ENCODE data around the gene STAG2.
A peak's percentile ranks its signal among the peaks of the same experiment; 100 is the strongest.
"Not testable (repeated sequence)": the region's sequence is repeated elsewhere in the genome, so short reads cannot be mapped to it uniquely, and the experiment has no call there.

Gene STAG2

DNA sequence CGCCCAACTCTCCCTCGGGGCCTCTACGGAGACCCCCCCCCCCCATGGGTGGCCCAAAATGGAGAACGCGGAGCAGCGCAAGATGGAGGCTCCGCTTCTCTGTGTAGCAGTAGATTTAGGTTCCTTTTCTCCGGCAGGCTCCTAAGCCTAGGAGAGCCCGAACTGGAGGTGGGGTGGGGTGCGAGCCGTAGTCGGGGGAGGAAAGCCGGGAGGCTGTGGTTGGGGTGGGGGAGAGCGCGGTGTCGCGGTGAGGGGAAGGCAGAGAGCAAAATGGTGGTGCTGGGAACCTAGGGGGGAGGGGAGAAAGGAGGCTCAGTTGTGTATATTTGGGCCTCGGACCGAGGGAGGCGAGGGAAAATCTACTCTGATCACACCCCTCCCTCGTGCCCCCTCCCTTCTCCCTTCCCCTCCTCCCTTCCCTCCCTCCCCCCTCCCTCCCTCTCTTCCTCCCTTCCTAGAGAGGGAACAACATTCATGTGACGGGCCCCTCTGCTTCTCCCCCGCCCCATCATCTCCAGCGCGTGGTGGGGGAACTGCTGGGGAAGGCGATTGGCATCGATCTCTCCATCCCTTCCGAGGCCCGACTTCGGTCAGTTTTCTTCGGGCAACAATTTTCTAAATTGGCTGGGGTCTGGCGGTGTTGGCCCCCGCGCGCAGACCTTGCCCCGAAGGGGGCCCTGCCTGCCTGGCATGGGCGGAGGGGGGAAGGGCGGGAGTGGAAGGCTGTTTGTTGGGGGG, at the start of gene STAG2:
Gene STAG2, plus strand, starts transcription at position 439 of the 738 bp plus-strand sequence. CDS start 60,922 bp downstream, outside the sequence.
- peak; percentile 79 for DNase-seq

- no peak for DNase-seq
These were observed 44.4 kb upstream of the STAG2 start for GRCh38 chrX:123917069-123917468.

GRCh38 chrX:123918106-123918721, 43.3 kb upstream of the STAG2 start:
- no peak for DNase-seq

GRCh38 chrX:123920105-123920785, 41.3 kb upstream of the STAG2 start:
- no peak for DNase-seq

DNA sequence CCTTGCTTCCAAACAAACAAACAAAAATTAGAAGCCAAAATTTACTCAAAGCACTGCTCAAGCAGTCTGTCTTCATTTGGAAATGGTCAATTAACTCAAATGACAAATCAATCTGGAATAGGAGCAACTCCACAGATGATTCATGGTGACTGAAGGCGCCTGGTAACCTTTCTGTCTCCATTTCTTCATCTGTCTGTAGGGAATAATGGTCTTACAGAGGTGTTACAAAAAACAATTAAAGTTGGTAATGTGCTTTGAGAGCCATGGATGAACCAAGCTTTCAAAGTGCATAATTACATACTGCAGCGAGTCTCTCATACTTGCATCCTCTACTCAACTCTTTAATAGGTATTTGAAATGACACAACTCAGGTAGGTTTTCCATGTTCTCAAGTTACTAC, 38.3 kb upstream of the STAG2 start:
- no peak for DNase-seq

GRCh38 chrX:123924186-123924585, 37.3 kb upstream of the STAG2 start:
- DNase-seq, result no peak

- no peak for DNase-seq
These were observed 33.7 kb upstream of the STAG2 start for GRCh38 chrX:123927845-123928244.

DNA sequence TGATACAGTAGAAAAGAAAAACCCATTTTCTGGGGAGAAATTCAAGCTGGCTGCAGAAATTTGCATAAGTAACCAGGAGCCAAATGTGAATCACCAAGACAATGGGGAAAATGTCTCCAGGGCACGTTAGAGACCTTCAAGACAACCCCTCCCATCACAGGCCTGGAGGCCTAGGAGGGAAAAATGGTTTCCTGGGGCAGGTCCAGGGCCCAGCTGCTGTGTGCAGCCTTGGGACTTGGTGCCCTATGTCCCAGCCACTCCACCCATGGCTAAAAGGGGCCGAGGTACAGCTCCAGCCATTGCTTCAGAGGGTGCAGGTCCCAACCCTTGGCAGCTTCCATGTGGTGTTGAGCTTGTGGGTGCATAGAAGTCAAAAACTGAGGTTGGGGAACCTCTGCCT, 29.5 kb upstream of the STAG2 start:
- not testable (repeated sequence) for DNase-seq

DNA sequence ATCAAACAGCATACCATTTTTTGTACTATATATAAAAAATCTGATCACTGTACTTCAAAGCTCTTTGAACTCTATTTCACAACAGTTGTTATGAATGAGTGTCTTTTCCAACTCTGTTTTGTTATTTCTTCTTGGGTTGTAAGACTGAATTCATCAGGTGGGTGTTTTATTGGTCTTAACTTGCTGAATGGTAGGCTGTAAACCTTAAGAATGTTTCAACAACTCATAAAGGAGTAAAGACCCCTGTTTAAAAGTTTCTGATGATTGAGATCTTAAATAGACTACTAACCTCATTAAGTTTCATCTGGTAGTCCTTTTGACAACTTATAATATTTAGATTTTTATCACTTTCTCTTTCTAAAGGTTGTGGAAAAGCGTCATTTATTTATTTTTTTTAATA, 18.4 kb upstream of the STAG2 start:
- no peak for DNase-seq

DNA sequence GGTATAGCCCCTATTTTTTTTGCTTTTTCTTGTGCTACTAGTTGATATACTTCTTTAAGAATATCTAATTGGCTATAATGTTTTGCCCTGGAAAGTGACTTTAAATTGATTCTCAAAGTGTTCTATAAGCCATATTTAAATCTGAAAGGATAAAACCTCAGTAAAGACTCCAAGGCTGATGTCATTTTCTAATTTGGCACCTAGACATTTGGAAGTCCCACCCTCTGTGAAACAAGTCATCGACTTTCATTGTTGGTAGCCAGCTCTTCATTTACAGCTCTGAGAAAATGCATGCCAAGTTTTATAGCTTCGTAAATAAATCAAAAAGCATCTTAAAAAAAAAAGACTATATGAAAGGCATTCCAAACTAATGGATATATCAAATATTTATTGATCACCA, 18.0 kb upstream of the STAG2 start:
- no peak for DNase-seq

DNA sequence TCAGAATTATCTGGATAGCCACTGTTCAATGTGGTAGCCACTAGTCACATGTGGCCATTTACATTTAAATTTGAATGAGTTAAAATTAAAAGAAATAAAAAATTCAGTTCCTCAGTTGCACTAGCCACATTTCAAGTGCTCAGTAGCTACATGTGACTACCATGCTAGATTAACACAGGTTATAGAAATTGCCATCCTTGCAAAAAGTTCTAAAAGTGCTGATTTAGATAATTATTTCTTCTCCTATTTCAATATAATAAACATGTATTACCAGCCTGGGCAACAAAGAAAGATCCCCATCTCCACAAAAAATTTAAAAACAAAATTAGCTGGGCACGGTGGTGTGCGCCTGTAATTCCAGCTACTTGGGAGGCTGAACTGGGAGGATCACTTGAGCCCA, 11.7 kb upstream of the STAG2 start:
- DNase-seq, result no peak

DNA sequence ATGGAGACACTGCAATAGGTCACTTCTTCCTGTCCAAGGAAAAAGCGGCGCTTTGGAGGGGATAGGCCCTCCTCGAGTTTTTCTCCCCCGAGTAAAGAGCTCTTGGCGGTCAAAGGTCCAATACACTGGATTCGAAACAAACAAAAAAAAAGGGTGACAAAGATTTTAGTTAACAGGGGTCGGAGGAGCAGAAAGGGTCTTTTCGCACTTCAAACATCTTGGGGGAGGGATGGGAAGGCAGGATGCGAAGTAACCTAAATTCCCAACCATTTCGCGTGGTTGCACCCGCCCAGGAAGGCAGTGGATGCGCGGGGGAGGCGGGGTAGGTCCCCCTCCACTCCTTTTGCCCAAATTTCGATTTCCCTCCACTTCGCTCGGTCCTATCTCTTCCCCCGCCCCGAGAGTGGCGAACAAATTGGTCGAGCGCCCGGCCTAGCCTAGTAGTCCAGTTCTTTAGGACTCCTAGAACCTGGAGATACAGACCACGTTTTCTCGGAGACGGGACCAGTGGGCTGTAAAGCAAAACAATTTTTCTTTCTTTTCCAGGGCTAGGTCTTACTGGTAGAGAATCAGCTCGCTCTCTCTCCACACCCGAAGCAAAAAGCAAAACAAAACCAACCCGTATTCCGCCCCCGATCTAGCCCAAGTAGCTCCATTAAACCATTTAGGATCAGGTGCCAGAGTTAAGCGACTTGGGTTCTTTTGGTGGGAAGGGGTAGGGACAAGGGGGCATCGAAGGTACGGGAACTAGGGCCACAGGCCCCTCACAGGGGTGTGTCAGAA, 2.0 kb upstream of the STAG2 start:
- peak; percentile 54 for DNase-seq

GRCh38 chrX:123960956-123961267, 594 bp upstream of the STAG2 start:
- peak; percentile 44 for DNase-seq

DNA sequence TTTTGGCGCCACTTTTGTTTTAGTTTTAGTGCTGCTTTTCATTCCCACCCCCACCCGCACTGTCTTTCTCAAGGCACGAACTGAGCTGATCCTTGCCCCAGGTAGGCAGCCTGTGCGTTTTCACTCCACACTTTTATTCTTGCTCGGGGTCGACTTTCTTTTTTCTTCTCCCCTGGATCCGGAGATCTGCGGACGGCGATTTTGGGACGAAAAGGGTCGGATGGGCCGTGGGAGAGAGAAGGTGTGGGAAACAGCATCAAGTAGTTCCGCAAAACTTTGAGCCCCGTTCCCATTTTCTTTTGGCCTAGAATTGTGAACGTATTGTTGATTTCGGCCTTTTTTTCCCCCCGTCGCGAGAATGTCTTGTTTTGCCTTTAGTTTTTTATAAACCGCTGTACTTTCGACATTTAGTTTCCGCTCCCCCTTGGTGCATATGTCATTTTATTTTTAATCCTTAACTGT, 531 bp downstream of the STAG2 start:
- no peak for DNase-seq

GRCh38 chrX:123962794-123963373, 1.4 kb downstream of the STAG2 start:
- peak; percentile 75 for DNase-seq

- no peak for DNase-seq
These were observed 2.8 kb downstream of the STAG2 start for GRCh38 chrX:123964156-123964834.

GRCh38 chrX:123965712-123966111, 4.2 kb downstream of the STAG2 start:
- no peak for DNase-seq

DNA sequence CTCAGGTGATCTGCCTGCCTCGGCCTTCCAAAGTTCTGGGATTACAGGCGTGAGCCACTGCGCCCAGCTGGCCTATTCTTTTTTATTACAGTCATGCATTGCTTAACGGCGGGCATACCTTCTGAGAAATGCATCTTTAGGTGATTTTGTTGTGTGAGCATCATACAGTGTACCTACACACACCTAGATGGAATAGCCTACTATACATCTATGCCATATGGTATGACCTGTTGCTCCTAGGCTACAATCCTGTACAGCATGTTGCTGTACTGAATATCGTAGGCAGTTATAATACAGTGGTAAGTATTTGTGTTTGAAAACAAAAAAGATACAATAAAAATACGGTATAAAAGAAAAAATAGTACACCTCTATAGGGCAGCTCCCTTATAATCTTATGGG, 6.0 kb downstream of the STAG2 start:
- no peak for DNase-seq

GRCh38 chrX:123968383-123969050, 7.0 kb downstream of the STAG2 start:
- DNase-seq, result no peak

- no peak for DNase-seq
These were observed 10.5 kb downstream of the STAG2 start for GRCh38 chrX:123971982-123972381.

DNA sequence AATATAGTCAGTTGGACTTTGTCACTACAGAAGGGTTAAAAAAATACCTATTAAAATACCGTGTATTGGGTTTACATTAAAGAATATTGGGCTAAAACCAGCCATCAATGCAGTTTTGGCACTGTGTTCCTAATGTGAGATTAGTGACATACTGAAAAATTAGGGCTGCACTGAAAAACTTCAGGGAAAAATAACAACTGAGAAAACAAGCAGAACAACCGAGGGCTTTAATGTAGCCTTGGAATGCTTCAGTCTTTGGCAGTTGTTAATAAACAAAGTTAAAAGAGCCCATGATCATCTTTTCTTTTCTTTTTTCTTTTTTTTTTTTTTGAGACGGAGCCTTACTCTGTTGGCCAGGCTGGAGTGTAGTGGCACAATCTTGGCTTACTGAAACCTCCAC, 12.4 kb downstream of the STAG2 start:
- DNase-seq, result no peak

- no peak for DNase-seq
These were observed 13.7 kb downstream of the STAG2 start for GRCh38 chrX:123975180-123975579.
